Fibroblast of lung (primary cell): ENCODE measurements around the gene STOX2. TPM values are rescaled to one million over a fixed set of nuclear protein-coding genes. Genes with fewer than 3 reads are reported as not detected.
A peak's percentile ranks its signal among the peaks of the same experiment; 100 is the strongest.

ENCODE experiments used
- DNase-seq, 2 donors: peaks; one replicate each; pipeline versions ENCODE4 v3.0.0 to v3.0.0-alpha.2; 2010; ENCODE audit warnings: low read depth in 2 of 2
- H2AFZ ChIP-seq: 2 replicates; pipeline ENCODE4 v1.5.1; 2012; ENCODE audit warnings: low read length, control low read depth, inconsistent platforms
- H3K27ac ChIP-seq: 2 replicates; pipeline ENCODE4 v1.5.1; 2011; ENCODE audit warnings: low read length, control low read depth; ENCODE audit not compliant: insufficient read depth
- H3K27me3 ChIP-seq: 2 replicates; pipeline ENCODE4 v1.5.1; 2011; ENCODE audit warnings: mild to moderate bottlenecking, low read length; ENCODE audit not compliant: control insufficient read depth, insufficient read depth
- H3K36me3 ChIP-seq: 2 replicates; pipeline ENCODE4 v1.5.1; 2011; ENCODE audit warnings: low read length; ENCODE audit not compliant: control insufficient read depth, insufficient read depth
- H3K4me1 ChIP-seq: 2 replicates; pipeline ENCODE4 v1.5.1; 2011; ENCODE audit warnings: low read length; ENCODE audit not compliant: control insufficient read depth, insufficient read depth; ENCODE audit errors: extremely low read depth
- H3K4me2 ChIP-seq: 2 replicates; pipeline ENCODE4 v1.5.1; 2011; ENCODE audit warnings: low read length, control low read depth; ENCODE audit not compliant: insufficient read depth; ENCODE audit errors: extremely low read depth
- H3K4me3 ChIP-seq, 4 experiments: fragments of 200-600 bp in 1 of 4; sonication (generic) in 1 of 4; replicated peaks in 1 of 4; 2 replicates each; pipeline ENCODE4 v1.5.1; 2011 to 2016; ENCODE audit warnings: low read length in 4 of 4, low read depth in 3 of 4, mild to moderate bottlenecking in 3 of 4, control low read depth in 2 of 4, inconsistent platforms in 1 of 4, mixed read lengths in 1 of 4; ENCODE audit not compliant: insufficient read depth in 1 of 4; ENCODE audit errors: control extremely low read depth in 1 of 4
- H3K79me2 ChIP-seq: 2 replicates; pipeline ENCODE4 v1.5.1; 2012; ENCODE audit warnings: mild to moderate bottlenecking, low read length, inconsistent platforms; ENCODE audit not compliant: control insufficient read depth, insufficient read depth
- H3K9ac ChIP-seq: 2 replicates; pipeline ENCODE4 v1.5.1; 2011; ENCODE audit warnings: mild to moderate bottlenecking, low read length, control low read depth; ENCODE audit not compliant: insufficient read depth
- H3K9me3 ChIP-seq: 2 replicates; pipeline ENCODE4 v1.5.1; 2012; ENCODE audit warnings: low read depth, low read length; ENCODE audit not compliant: control insufficient read depth, insufficient read depth
- H4K20me1 ChIP-seq: 2 replicates; pipeline ENCODE4 v1.5.1; 2011; ENCODE audit warnings: low read length; ENCODE audit not compliant: control insufficient read depth, insufficient read depth; ENCODE audit errors: extremely low read depth
- CTCF ChIP-seq, 2 donors: IDR thresholded peaks in 1 of 2; conservative IDR thresholded peaks in 1 of 2; 1 replicate in 1 of 2; 2 replicates in 1 of 2; pipeline ENCODE4 v1.5.1; 2011 to 2012; ENCODE audit warnings: low read length in 2 of 2, control low read depth in 1 of 2, inconsistent platforms in 1 of 2, low read depth in 1 of 2, mild to moderate bottlenecking in 1 of 2
- EZH2 ChIP-seq: IDR thresholded peaks from 2 replicates; pipeline ENCODE4 v1.5.1; 2012; ENCODE audit warnings: low read length, control low read depth, mild to moderate bottlenecking; ENCODE audit errors: missing control alignments
- polyA plus RNA-seq, 2 donors: library from polyadenylated mRNA; depleted of rRNA in 1 of 2; stranded (reverse) in 1 of 2; unstranded in 1 of 2; fragments of >200 nt; gene quantifications; 2 replicates each; pipeline ENCODE4 v1.2.1, GENCODE V29; 2011 to 2012; ENCODE audit warnings: missing spikeins in 1 of 2
- total RNA-seq: library from RNA; depleted of rRNA; stranded (reverse); fragments of >200 nt; gene quantifications from 2 replicates; pipeline ENCODE4 v1.2.1, GENCODE V29; 2014

The STOX2 gene
- total and polyA plus RNA-seq, 2 donors (not counting 1 experiment from before 2014, with no cell fraction given), result 0.66 to 3.3 TPM

DNA sequence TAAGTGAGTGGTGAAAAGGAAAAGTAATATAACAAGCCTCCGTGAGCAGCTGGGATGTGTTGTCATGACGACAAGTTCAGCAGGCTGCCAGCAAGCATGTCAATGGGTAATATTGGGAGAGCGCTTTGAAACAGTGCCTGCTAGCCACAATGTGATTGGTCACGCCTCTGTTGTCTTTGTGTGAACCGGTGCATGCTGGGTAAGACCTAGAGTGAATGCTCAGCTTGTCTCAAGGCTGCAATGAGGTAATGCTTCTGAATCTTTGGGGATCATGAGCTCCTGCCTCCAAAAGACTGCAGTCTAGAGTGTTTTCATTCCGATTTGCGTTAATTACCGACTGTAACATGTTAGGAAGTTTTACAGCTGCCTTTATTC is 54.9 kb downstream of the STOX2 start:
- H4K20me1 ChIP-seq, result no peaks in the 10 kb centered on the region
- no peaks in the 10 kb centered on the region for H3K79me2 ChIP-seq
- TF ChIP-seq CTCF (conservative IDR thresholded peaks at IDR 0.05 in 1 of 2, IDR thresholded peaks at IDR 0.05 in 1 of 2; ENCODE audit: low read depth in 1 of 2, low read length in 2 of 2), result no peak
- peak overlapping the region; percentile 1 for H3K4me2 ChIP-seq
- peak overlapping the region; percentile 21 for H2AFZ ChIP-seq
- no peak overlapping the region for H3K9ac ChIP-seq
- DNase-seq, result peak; percentile 78 to 84
- no peaks in the 10 kb centered on the region for H3K27me3 ChIP-seq
- H3K36me3 ChIP-seq, result no peaks in the 10 kb centered on the region
- no peak overlapping the region for H3K27ac ChIP-seq
- H3K9me3 ChIP-seq, result no peaks in the 10 kb centered on the region
- H3K4me3 ChIP-seq, result peak overlapping the region in 1 of 4 experiments; percentile 20
- no peaks in the 10 kb centered on the region for H3K4me1 ChIP-seq

- Histone ChIP-seq H3K9me3 (no peaks in the 10 kb centered on the region), H3K4me1 (no peaks in the 10 kb centered on the region), H3K4me3 (no peak overlapping the region), H2AFZ (no peak overlapping the region), H3K79me2 (no peaks in the 10 kb centered on the region), H3K27ac (no peak overlapping the region), H4K20me1 (no peaks in the 10 kb centered on the region), H3K4me2 (no peak overlapping the region), H3K9ac (no peak overlapping the region), H3K27me3 (no peaks in the 10 kb centered on the region), H3K36me3 (no peaks in the 10 kb centered on the region)
- DNase-seq, result no peak
- TF ChIP-seq CTCF (conservative IDR thresholded peaks at IDR 0.05 in 1 of 2, IDR thresholded peaks at IDR 0.05 in 1 of 2; ENCODE audit: low read depth in 1 of 2, low read length in 2 of 2), result no peak
- no peak for TF ChIP-seq EZH2
Observed at GRCh38 chr4:183960962-183961541, 55.9 kb downstream of the STOX2 start.

DNA sequence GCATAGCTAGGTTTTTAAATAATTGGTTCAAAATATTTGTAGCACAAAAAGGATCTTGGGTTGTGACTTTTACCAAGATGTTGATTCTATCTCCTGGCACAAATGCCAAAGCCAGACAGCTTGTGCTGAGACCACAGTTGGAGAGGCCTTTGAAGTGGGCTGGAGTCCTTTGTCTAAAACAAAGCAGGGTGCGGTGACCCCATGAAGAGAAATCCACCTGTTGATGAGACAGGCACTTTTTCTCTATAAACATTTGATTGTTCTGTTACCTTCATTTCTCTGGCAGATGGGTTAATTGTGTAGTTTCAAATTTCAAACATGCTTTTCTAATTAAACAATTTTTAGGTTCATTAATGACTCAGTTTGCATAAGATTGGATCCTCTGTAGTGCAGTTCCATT is 56.7 kb downstream of the STOX2 start:
- Histone ChIP-seq H2AFZ (no peak overlapping the region), H3K4me2 (no peak overlapping the region), H3K79me2 (no peaks in the 10 kb centered on the region), H3K9me3 (no peaks in the 10 kb centered on the region), H3K4me1 (no peaks in the 10 kb centered on the region), H3K27ac (no peak overlapping the region), H3K9ac (no peak overlapping the region), H3K27me3 (no peaks in the 10 kb centered on the region), H3K4me3 (no peak overlapping the region), H3K36me3 (no peaks in the 10 kb centered on the region), H4K20me1 (no peaks in the 10 kb centered on the region)
- no peak for DNase-seq
- no peak for TF ChIP-seq EZH2
- TF ChIP-seq CTCF (conservative IDR thresholded peaks at IDR 0.05 in 1 of 2, IDR thresholded peaks at IDR 0.05 in 1 of 2; ENCODE audit: low read depth in 1 of 2, low read length in 2 of 2), result no peak
